H1 (cell line): ENCODE measurements around the gene ZNF211. TPM values are rescaled to one million over a fixed set of nuclear protein-coding genes. Genes with fewer than 3 reads are reported as not detected.

ENCODE experiments used
- CTCF ChIA-PET: fragments of 300-600 bp; sonication (Branson Sonifier 250); formaldehyde crosslinking; loops from one replicate; lab custom pipeline; 2021; ENCODE audit not compliant: partially characterized antibody; lab: Charles Lee
- POLR2A ChIA-PET: fragments of 300-600 bp; sonication (Branson Sonifier 250); formaldehyde crosslinking; loops from one replicate; lab custom pipeline; 2021; ENCODE audit warnings: inconsistent platforms; ENCODE audit not compliant: partially characterized antibody; lab: Charles Lee
- DNase-seq, 2 experiments: peaks; one replicate each; pipeline versions ENCODE4 v3.0.0 to v3.0.0-alpha.2; 2010 to 2022; ENCODE audit warnings: low spot score in 2 of 2, low read depth in 1 of 2, mixed read lengths in 1 of 2
- FAIRE-seq: peaks from 2 replicates; lab custom pipeline; 2011; peaks lifted over from hg19 to GRCh38; lab: Jason Lieb, UNC
- H2AFZ ChIP-seq: 2 replicates; pipeline ENCODE4 v1.8.1; 2012; ENCODE audit warnings: low read length, inconsistent platforms
- H2AK5ac ChIP-seq: 2 replicates; pipeline ENCODE4 v1.6.1; 2013; ENCODE audit warnings: low read depth, low read length
- H2BK120ac ChIP-seq: replicated peaks from 2 replicates; pipeline ENCODE3; 2013; ENCODE audit warnings: low read depth, low read length, inconsistent platforms
- H2BK12ac ChIP-seq: 2 replicates; pipeline ENCODE4 v1.6.1; 2013; ENCODE audit warnings: low read depth, low read length
- H2BK15ac ChIP-seq: 2 replicates; pipeline ENCODE4 v1.6.1; 2013; ENCODE audit warnings: low read length
- H2BK20ac ChIP-seq: 2 replicates; pipeline ENCODE4 v1.6.1; 2013; ENCODE audit warnings: low read length
- H2BK5ac ChIP-seq: 2 replicates; pipeline ENCODE4 v1.6.1; 2013; ENCODE audit warnings: low read depth, low read length
- H3K14ac ChIP-seq: 2 replicates; pipeline ENCODE4 v1.6.1; 2013; ENCODE audit warnings: inconsistent platforms; ENCODE audit not compliant: insufficient read length
- H3K18ac ChIP-seq: 2 replicates; pipeline ENCODE4 v1.6.1; 2013; ENCODE audit warnings: low read length; ENCODE audit errors: extremely low read depth
- H3K23ac ChIP-seq: 2 replicates; pipeline ENCODE4 v1.6.1; 2013; ENCODE audit warnings: inconsistent platforms; ENCODE audit not compliant: insufficient read length
- H3K23me2 ChIP-seq: 2 replicates; pipeline ENCODE4 v1.6.1; 2013; ENCODE audit warnings: low read depth, low read length
- H3K27ac ChIP-seq: 2 replicates; pipeline ENCODE4 v1.6.1; 2011; ENCODE audit warnings: low read depth, low read length, inconsistent platforms
- H3K27me3 ChIP-seq, 4 experiments: replicated peaks in 1 of 4; 1 replicate in 1 of 4; 2 replicates in 3 of 4; pipeline versions ENCODE4 v1.6.1 to v1.8.1; 2011 to 2013; ENCODE audit warnings: low read length in 3 of 4, mild to moderate bottlenecking in 3 of 4, inconsistent platforms in 2 of 4, mixed read lengths in 2 of 4, moderate library complexity in 1 of 4; ENCODE audit not compliant: control insufficient read depth in 3 of 4, insufficient read depth in 3 of 4; ENCODE audit errors: extremely low read depth in 1 of 4
- H3K36me3 ChIP-seq, 4 experiments: 2 replicates each; pipeline versions ENCODE4 v1.6.1 to v1.8.1; 2011 to 2013; ENCODE audit warnings: mild to moderate bottlenecking in 4 of 4, low read length in 3 of 4, moderate library complexity in 2 of 4, control low read depth in 1 of 4, inconsistent platforms in 1 of 4; ENCODE audit not compliant: insufficient read depth in 4 of 4, control insufficient read depth in 2 of 4
- H3K4ac ChIP-seq: replicated peaks from 2 replicates; pipeline ENCODE3; 2013; ENCODE audit warnings: low read length, low read depth, mixed read lengths, inconsistent platforms; ENCODE audit not compliant: insufficient read length
- H3K4me1 ChIP-seq, 4 experiments: replicated peaks in 1 of 4; 1 replicate in 1 of 4; 2 replicates in 3 of 4; pipeline versions ENCODE4 v1.6.1 to v1.8.1; 2011 to 2013; ENCODE audit warnings: low read length in 3 of 4, inconsistent platforms in 2 of 4, mixed read lengths in 1 of 4; ENCODE audit not compliant: insufficient read depth in 4 of 4, control insufficient read depth in 3 of 4
- H3K4me2 ChIP-seq, 2 experiments: 2 replicates each; pipeline versions ENCODE4 v1.6.1 to v1.8.1; 2011 to 2013; ENCODE audit warnings: low read depth in 2 of 2, low read length in 2 of 2, control low read depth in 1 of 2, inconsistent platforms in 1 of 2, mild to moderate bottlenecking in 1 of 2; ENCODE audit not compliant: insufficient read depth in 1 of 2
- H3K4me3 ChIP-seq, 4 experiments: fragments of 200-600, 300-600 bp in 1 of 4; sonication (generic), shearing (Covaris generic), sonication (Bioruptor Twin) in 1 of 4; 2 replicates each; pipeline versions ENCODE4 v1.5.1 to v1.8.1; 2011 to 2016; ENCODE audit warnings: low read length in 4 of 4, low read depth in 3 of 4, control low read depth in 2 of 4, inconsistent platforms in 2 of 4, mild to moderate bottlenecking in 2 of 4, mixed read lengths in 1 of 4, moderate library complexity in 1 of 4; ENCODE audit not compliant: insufficient read depth in 2 of 4; ENCODE audit errors: extremely low read depth in 1 of 4
- H3K56ac ChIP-seq: replicated peaks from 2 replicates; pipeline ENCODE3; 2013; ENCODE audit warnings: low read depth, mild to moderate bottlenecking, mixed read lengths, low read length, inconsistent platforms; ENCODE audit not compliant: insufficient read length
- H3K79me1 ChIP-seq: 2 replicates; pipeline ENCODE4 v1.6.1; 2013; ENCODE audit warnings: low read depth, low read length, control low read depth
- H3K79me2 ChIP-seq, 2 experiments: 2 replicates each; pipeline versions ENCODE4 v1.6.1 to v1.8.1; 2012 to 2013; ENCODE audit warnings: low read length in 2 of 2, mild to moderate bottlenecking in 2 of 2, inconsistent platforms in 1 of 2; ENCODE audit not compliant: insufficient read depth in 2 of 2, control insufficient read depth in 1 of 2
- H3K9ac ChIP-seq, 4 experiments: replicated peaks in 1 of 4; 1 replicate in 1 of 4; 2 replicates in 3 of 4; pipeline versions ENCODE4 v1.6.1 to v1.8.1; 2011 to 2013; ENCODE audit warnings: low read depth in 3 of 4, low read length in 3 of 4, control low read depth in 2 of 4, mild to moderate bottlenecking in 2 of 4, moderate library complexity in 2 of 4, inconsistent platforms in 1 of 4; ENCODE audit errors: extremely low read depth in 1 of 4
- H3K9me3 ChIP-seq, 2 experiments: 2 replicates each; pipeline versions ENCODE4 v1.6.1 to v1.8.1; 2012 to 2013; ENCODE audit warnings: mild to moderate bottlenecking in 2 of 2, moderate library complexity in 2 of 2, control low read depth in 1 of 2, inconsistent platforms in 1 of 2, low read depth in 1 of 2, low read length in 1 of 2, mixed read lengths in 1 of 2; ENCODE audit not compliant: insufficient read depth in 2 of 2
- H4K20me1 ChIP-seq, 2 experiments: replicated peaks in 1 of 2; 2 replicates each; pipeline versions ENCODE3 to v1.8.1; 2011 to 2013; ENCODE audit warnings: inconsistent platforms in 2 of 2, low read length in 2 of 2, mild to moderate bottlenecking in 1 of 2; ENCODE audit not compliant: insufficient read depth in 2 of 2, control insufficient read depth in 1 of 2
- H4K5ac ChIP-seq: 2 replicates; pipeline ENCODE4 v1.6.1; 2013; ENCODE audit warnings: low read length, low read depth, mixed read lengths, inconsistent platforms; ENCODE audit not compliant: insufficient read length
- H4K8ac ChIP-seq: 2 replicates; pipeline ENCODE4 v1.8.0; 2013; ENCODE audit warnings: mild to moderate bottlenecking, moderate library complexity, low read length, inconsistent platforms; ENCODE audit not compliant: insufficient read depth; ENCODE audit errors: extremely low read depth
- H4K91ac ChIP-seq: replicated peaks from 2 replicates; pipeline ENCODE3; 2013; ENCODE audit warnings: low read length, mixed read lengths, inconsistent platforms; ENCODE audit not compliant: insufficient read length
- EP300 ChIP-seq, 2 experiments: IDR thresholded peaks; 1 replicate in 1 of 2; 2 replicates in 1 of 2; pipeline ENCODE4 v1.6.1; 2011 to 2012; ENCODE audit warnings: low read depth in 2 of 2, low read length in 2 of 2, mild to moderate bottlenecking in 2 of 2, borderline replicate concordance in 1 of 2, inconsistent platforms in 1 of 2, moderate library complexity in 1 of 2
- HDAC2 ChIP-seq, 2 experiments: fragments of 300-600 bp in 1 of 2; sonication (generic) in 1 of 2; IDR thresholded peaks; 2 replicates each; pipeline ENCODE4 v1.6.1; 2011 to 2012; ENCODE audit warnings: low read depth in 2 of 2, low read length in 2 of 2, mild to moderate bottlenecking in 2 of 2, moderate library complexity in 2 of 2, borderline replicate concordance in 1 of 2, inconsistent platforms in 1 of 2
- KDM4A ChIP-seq: IDR thresholded peaks from one replicate; pipeline ENCODE4 v1.7.1; 2012; ENCODE audit warnings: low read depth, mild to moderate bottlenecking, moderate library complexity, low read length, inconsistent platforms; ENCODE audit not compliant: severe bottlenecking
- SAP30 ChIP-seq: fragments of 300-600 bp; sonication (generic); IDR thresholded peaks from 2 replicates; pipeline ENCODE4 v1.7.1; 2012; ENCODE audit warnings: low read length, moderate library complexity, mild to moderate bottlenecking, inconsistent platforms; ENCODE audit not compliant: insufficient read depth, insufficient replicate concordance
- SIRT6 ChIP-seq: IDR thresholded peaks from one replicate; pipeline ENCODE4 v1.7.1; 2012; ENCODE audit warnings: low read length, inconsistent platforms
- SIX5 ChIP-seq: IDR thresholded peaks from 2 replicates; pipeline ENCODE4 v1.6.1; 2011; ENCODE audit warnings: mild to moderate bottlenecking, low read depth, low read length
- WGBS, 2 experiments: shearing (Covaris generic) in 1 of 2; methylation state at CpG; one replicate each; pipeline versions ENCODE4 v1.1.6 to v1.1.7; 2013 to 2015; ENCODE audit warnings: low lambda C conversion rate in 2 of 2, mixed read lengths in 2 of 2, inconsistent platforms in 1 of 2, low coverage in 1 of 2, missing lambda C conversion rate in 1 of 2; ENCODE audit not compliant: insufficient replicate concordance in 2 of 2, insufficient coverage in 1 of 2, insufficient read length in 1 of 2; ENCODE audit errors: extremely low coverage in 1 of 2, missing lambda C conversion rate in 1 of 2; 5-methylcytosine and 5-hydroxymethylcytosine counted together
- polyA plus RNA-seq, 7 experiments: library from polyadenylated mRNA; depleted of rRNA in 3 of 7; stranded (reverse) in 5 of 7; unstranded in 2 of 7; fragments of >200 nt in 5 of 7; fragments of 200-250 nt in 2 of 7; gene quantifications; 1 replicate in 5 of 7; 2 replicates in 1 of 7; 4 replicates in 1 of 7; pipeline versions ENCODE4 v1.2.1 to v1.2.3, GENCODE V29; 2011 to 2013; ENCODE audit warnings: missing spikeins in 2 of 7, mixed read lengths in 2 of 7
- total RNA-seq: library from RNA; stranded (reverse); fragmentation: NEBNext Ultra II Directional; extraction: Animal tissue kit (Norgen Biotek cat#: 25700); gene quantifications from 2 replicates; pipeline ENCODE4 v1.2.1, GENCODE V29; 2021

ZNF211 gene
- total and polyA plus RNA-seq, 2 of the 8 experiments (the other 6 are each of a cell fraction or from before 2014, with no cell fraction given) = 7.5 to 15.7 TPM

GRCh38 chr19:57667228-57667627, 34.3 kb downstream of the ZNF211 start:
- no peak overlapping the region for H2BK120ac ChIP-seq
- H3K23me2 ChIP-seq = peaks cover 4% of the 10 kb centered on the region
- H3K9me3 ChIP-seq = no peaks in the 10 kb centered on the region
- WGBS, 2 experiments = 89% methylated on average over 1 of the region's 1 CpG; no CpG with 5 or more reads in 1 of the 2 experiments
- CTCF ChIA-PET = interaction anchor here (1.2 kb wide), 1 partner anchor 10 kb away, joined by 3 read pairs; no protein-coding TSS in a partner anchor
- no peak for FAIRE-seq
- no peak overlapping the region for H3K4me2 ChIP-seq
- DNase-seq = no peak
- no peak overlapping the region for H3K56ac ChIP-seq
- H3K36me3 ChIP-seq = no peaks in the 10 kb centered on the region
- H2BK5ac ChIP-seq = no peak overlapping the region
- no peak overlapping the region for H3K27ac ChIP-seq
- no peaks in the 10 kb centered on the region for H3K79me1 ChIP-seq
- POLR2A ChIA-PET = interaction anchor here (1.0 kb wide), 1 partner anchor 18 kb away, joined by 4 read pairs; no protein-coding TSS in a partner anchor
- no peak overlapping the region for H3K4me3 ChIP-seq
- H3K14ac ChIP-seq = no peak overlapping the region
- H2BK15ac ChIP-seq = no peak overlapping the region
- no peaks in the 10 kb centered on the region for H3K79me2 ChIP-seq
- TF ChIP-seq KDM4A (no peak), SIRT6 (no peak), HDAC2 (IDR thresholded peaks at IDR 0.05; ENCODE audit: borderline replicate concordance in 1 of 2, low read depth in 2 of 2, low read length in 2 of 2) (no peak), SIX5 (no peak), EP300 (IDR thresholded peaks at IDR 0.05; ENCODE audit: borderline replicate concordance in 1 of 2, low read depth in 2 of 2, low read length in 2 of 2) (no peak), SAP30 (no peak)
- H4K20me1 ChIP-seq = peaks cover 0 to 1% of the 10 kb centered on the region in 2 experiments
- no peak overlapping the region for H4K8ac ChIP-seq
- H2AK5ac ChIP-seq = no peak overlapping the region
- peaks cover 0 to 4% (median 0%) of the 10 kb centered on the region in 4 experiments; a peak in 2 of 7 replicates for H3K27me3 ChIP-seq
- peaks cover 2 to 5% (median 4%) of the 10 kb centered on the region in 4 experiments for H3K4me1 ChIP-seq
- H2BK20ac ChIP-seq = no peak overlapping the region
- no peak overlapping the region for H4K5ac ChIP-seq
- H3K4ac ChIP-seq = no peak overlapping the region
- no peak overlapping the region for H2BK12ac ChIP-seq
- no peak overlapping the region for H3K9ac ChIP-seq
- H3K23ac ChIP-seq = no peak overlapping the region
- no peak overlapping the region for H2AFZ ChIP-seq
- H4K91ac ChIP-seq = no peak overlapping the region
- H3K18ac ChIP-seq = no peak overlapping the region
